H9 (cell line): ENCODE results near the gene RAB7B. TPM values are rescaled to one million over a fixed set of nuclear protein-coding genes. Genes with fewer than 3 reads are reported as not detected.

Experiments used
- DNase-seq: peaks from one replicate; pipeline ENCODE4 v3.0.0-alpha.2; 2017
- H2AFZ ChIP-seq: one replicate; pipeline ENCODE4 v1.6.1; 2013; ENCODE audit warnings: mild to moderate bottlenecking, low read length, control low read depth, moderate library complexity
- H2AK5ac ChIP-seq: 2 replicates; pipeline ENCODE4 v1.6.1; 2013; ENCODE audit warnings: low read length, control low read depth, mixed read lengths; ENCODE audit not compliant: insufficient read length
- H2BK120ac ChIP-seq: one replicate; pipeline ENCODE4 v1.6.1; 2013; ENCODE audit warnings: low read depth, mild to moderate bottlenecking, low read length, control low read depth, inconsistent platforms; ENCODE audit not compliant: poor library complexity, severe bottlenecking
- H2BK12ac ChIP-seq: 2 replicates; pipeline ENCODE4 v1.6.1; 2013; ENCODE audit warnings: low read length, control low read depth, mixed read lengths, low read depth; ENCODE audit not compliant: insufficient read length
- H2BK15ac ChIP-seq: 2 replicates; pipeline ENCODE4 v1.6.1; 2013; ENCODE audit warnings: low read depth, low read length, control low read depth
- H2BK20ac ChIP-seq: one replicate; pipeline ENCODE4 v1.6.1; 2013; ENCODE audit warnings: low read depth, mild to moderate bottlenecking, low read length, control low read depth, inconsistent platforms; ENCODE audit not compliant: poor library complexity, severe bottlenecking
- H2BK5ac ChIP-seq: 2 replicates; pipeline ENCODE4 v1.6.1; 2013; ENCODE audit warnings: low read length, control low read depth, mixed read lengths; ENCODE audit not compliant: insufficient read length
- H3K14ac ChIP-seq: 2 replicates; pipeline ENCODE4 v1.6.1; 2013; ENCODE audit warnings: low read length, control low read depth; ENCODE audit not compliant: insufficient read depth
- H3K18ac ChIP-seq: 2 replicates; pipeline ENCODE4 v1.6.1; 2013; ENCODE audit warnings: low read depth, mild to moderate bottlenecking, mixed read lengths, low read length, control low read depth; ENCODE audit not compliant: insufficient read length
- H3K23ac ChIP-seq: 2 replicates; pipeline ENCODE4 v1.6.1; 2013; ENCODE audit warnings: low read length, control low read depth, mixed read lengths, low read depth; ENCODE audit not compliant: insufficient read length
- H3K23me2 ChIP-seq: 2 replicates; pipeline ENCODE4 v1.6.1; 2013; ENCODE audit warnings: low read depth, mild to moderate bottlenecking, mixed read lengths, low read length, control low read depth; ENCODE audit not compliant: insufficient read length, poor library complexity, severe bottlenecking
- H3K27ac ChIP-seq: 2 replicates; pipeline ENCODE4 v1.5.1; 2013; ENCODE audit warnings: low read length, control low read depth, mixed read lengths, low read depth; ENCODE audit not compliant: insufficient read length
- H3K27me3 ChIP-seq: 2 replicates; pipeline ENCODE4 v1.6.1; 2013; ENCODE audit warnings: low read length, control low read depth, inconsistent platforms; ENCODE audit not compliant: insufficient read depth
- H3K4ac ChIP-seq: 2 replicates; pipeline ENCODE4 v1.6.1; 2013; ENCODE audit warnings: low read depth, mild to moderate bottlenecking, control low read depth, inconsistent platforms, low read length, moderate library complexity
- H3K4me1 ChIP-seq: 2 replicates; pipeline ENCODE4 v1.6.1; 2013; ENCODE audit warnings: low read length, control low read depth, inconsistent platforms; ENCODE audit not compliant: insufficient read depth
- H3K4me2 ChIP-seq: 2 replicates; pipeline ENCODE4 v1.6.1; 2013; ENCODE audit warnings: low read length, control low read depth, mixed read lengths; ENCODE audit not compliant: insufficient read length, insufficient read depth
- H3K56ac ChIP-seq: 2 replicates; pipeline ENCODE4 v1.6.1; 2013; ENCODE audit warnings: low read depth, mild to moderate bottlenecking, mixed read lengths, low read length, control low read depth; ENCODE audit not compliant: insufficient read length
- H3K79me1 ChIP-seq: 2 replicates; pipeline ENCODE4 v1.6.1; 2013; ENCODE audit warnings: low read depth, mild to moderate bottlenecking, moderate library complexity, low read length, control low read depth, inconsistent platforms; ENCODE audit not compliant: insufficient read depth, poor library complexity, severe bottlenecking
- H3K79me2 ChIP-seq: 2 replicates; pipeline ENCODE4 v1.6.1; 2013; ENCODE audit warnings: low read length, control low read depth, inconsistent platforms; ENCODE audit not compliant: insufficient read depth
- H3K9ac ChIP-seq: 2 replicates; pipeline ENCODE4 v1.6.1; 2013; ENCODE audit warnings: low read length, control low read depth, mixed read lengths; ENCODE audit not compliant: insufficient read length; ENCODE audit errors: extremely low read depth
- H3K9me3 ChIP-seq: one replicate; pipeline ENCODE4 v1.6.1; 2013; ENCODE audit warnings: low read depth, low read length, inconsistent platforms; ENCODE audit not compliant: control insufficient read depth
- H3T11ph ChIP-seq: one replicate; pipeline ENCODE4 v1.6.1; 2013; ENCODE audit warnings: mild to moderate bottlenecking, low read length, control low read depth, inconsistent platforms
- H4K20me1 ChIP-seq: one replicate; pipeline ENCODE4 v1.6.1; 2013; ENCODE audit not compliant: control insufficient read depth, insufficient read length, insufficient read depth
- H4K5ac ChIP-seq: 2 replicates; pipeline ENCODE4 v1.6.1; 2013; ENCODE audit warnings: low read depth, mild to moderate bottlenecking, mixed read lengths, low read length, control low read depth; ENCODE audit not compliant: insufficient read length
- H4K8ac ChIP-seq: replicated peaks from 2 replicates; pipeline ENCODE4 v1.6.1; 2013; ENCODE audit warnings: low read length, control low read depth, mixed read lengths, low read depth; ENCODE audit not compliant: insufficient read length
- H4K91ac ChIP-seq: 2 replicates; pipeline ENCODE4 v1.6.1; 2013; ENCODE audit warnings: low read depth, mild to moderate bottlenecking, moderate library complexity, mixed read lengths, low read length, control low read depth; ENCODE audit not compliant: insufficient read length
- H3K27ac Mint-ChIP-seq, 3 experiments: 2 replicates in 2 of 3; 3 replicates in 1 of 3; pipeline ENCODE4 v1.8.0; 2020 to 2021; ENCODE audit warnings: mixed read lengths in 3 of 3, mild to moderate bottlenecking in 1 of 3, moderate library complexity in 1 of 3
- H3K27me3 Mint-ChIP-seq: 2 replicates; pipeline ENCODE4 v1.8.0; 2021; ENCODE audit warnings: low read depth, mild to moderate bottlenecking, moderate library complexity, mixed read lengths
- H3K36me3 Mint-ChIP-seq, 3 experiments: 2 replicates in 2 of 3; 3 replicates in 1 of 3; pipeline ENCODE4 v1.8.0; 2020 to 2021; ENCODE audit warnings: low read depth in 3 of 3, mixed read lengths in 3 of 3; ENCODE audit not compliant: insufficient read depth in 1 of 3
- H3K4me1 Mint-ChIP-seq, 2 experiments: 2 replicates each; pipeline ENCODE4 v1.8.0; 2020; ENCODE audit warnings: mixed read lengths in 2 of 2
- H3K4me3 Mint-ChIP-seq, 2 experiments: 2 replicates in 1 of 2; 3 replicates in 1 of 2; pipeline ENCODE4 v1.8.0; 2020 to 2021; ENCODE audit warnings: mild to moderate bottlenecking in 2 of 2, mixed read lengths in 2 of 2, moderate library complexity in 1 of 2
- H3K9me3 Mint-ChIP-seq, 2 experiments: 2 replicates in 1 of 2; 3 replicates in 1 of 2; pipeline ENCODE4 v1.8.0; 2020; ENCODE audit warnings: mild to moderate bottlenecking in 2 of 2, mixed read lengths in 2 of 2, moderate library complexity in 1 of 2
- CTCF ChIP-seq: fragments of 200-600 bp; sonication (generic); conservative IDR thresholded peaks from 3 replicates; pipeline ENCODE4 v1.8.0; 2021; ENCODE audit warnings: antibody characterized with exemption, mild to moderate bottlenecking
- WGBS: extraction: QIAGEN DNeasy Blood & Tissue Kit; methylation state at CpG from one replicate; pipeline ENCODE4 v1.1.7; 2013; ENCODE audit warnings: missing lambda C conversion rate, low lambda C conversion rate, mixed read lengths; ENCODE audit not compliant: insufficient read length; ENCODE audit errors: extremely low coverage; 5-methylcytosine and 5-hydroxymethylcytosine counted together
- total RNA-seq: library from RNA; stranded (reverse); gene quantifications from 2 replicates; pipeline ENCODE4 v1.2.1, GENCODE V29; 2021

The RAB7B gene
- total RNA-seq, 1 experiment from 2014 or later: 0.68 TPM

- H3K4me2 ChIP-seq: no peak overlapping the region
- H3K9me3 Mint-ChIP-seq: no peaks in the 10 kb centered on the region
- H2BK5ac ChIP-seq: no peak overlapping the region
- no peak overlapping the region for H2BK120ac ChIP-seq
- peaks cover 18% of the 10 kb centered on the region for H3K27me3 Mint-ChIP-seq
- H4K8ac ChIP-seq: no peak overlapping the region
- H3K4ac ChIP-seq: no peak overlapping the region
- no peak overlapping the region for H3K27ac ChIP-seq
- H3K23ac ChIP-seq: no peak overlapping the region
- DNase-seq: no peak
- H3K9ac ChIP-seq: no peak overlapping the region
- H4K5ac ChIP-seq: no peak overlapping the region
- no peak overlapping the region for H2BK15ac ChIP-seq
- no peak overlapping the region for H3K18ac ChIP-seq
- H2BK20ac ChIP-seq: no peak overlapping the region
- H3K23me2 ChIP-seq: no peaks in the 10 kb centered on the region
- H3K27ac Mint-ChIP-seq: no peak overlapping the region
- H2BK12ac ChIP-seq: no peak overlapping the region
- no peak overlapping the region for H3T11ph ChIP-seq
- H3K27me3 ChIP-seq: no peaks in the 10 kb centered on the region
- no peak overlapping the region for H2AK5ac ChIP-seq
- H4K20me1 ChIP-seq: no peaks in the 10 kb centered on the region
- H3K14ac ChIP-seq: no peak overlapping the region
- no peaks in the 10 kb centered on the region for H3K9me3 ChIP-seq
- H4K91ac ChIP-seq: no peak overlapping the region
- no peaks in the 10 kb centered on the region for H3K79me1 ChIP-seq
- H2AFZ ChIP-seq: no peak overlapping the region
- no peaks in the 10 kb centered on the region for H3K79me2 ChIP-seq
- peaks cover 11 to 25% of the 10 kb centered on the region in 2 experiments for H3K4me1 Mint-ChIP-seq
- no peaks in the 10 kb centered on the region; a peak in 1 of 7 replicates for H3K36me3 Mint-ChIP-seq
- no peak overlapping the region for H3K4me3 Mint-ChIP-seq
- H3K4me1 ChIP-seq: no peaks in the 10 kb centered on the region
- no CpG with 5 or more reads among the region's 4 CpGs for WGBS
- no peak for TF ChIP-seq CTCF
- no peak overlapping the region for H3K56ac ChIP-seq
Observed at GRCh38 chr1:205991237-205991636, 12.0 kb downstream of the RAB7B start.
